HG03571 (cell line): Measurements from ENCODE around the gene MOB3A.
A peak's percentile ranks its signal among the peaks of the same experiment; 100 is the strongest.
"Not testable (repeated sequence)": the region's sequence is repeated elsewhere in the genome, so short reads cannot be mapped to it uniquely, and the experiment has no call there.

Experiments
- ATAC-seq: cut with Tn5 transposase; IDR thresholded peaks from one replicate; pipeline ENCODE4 v1.9.1; 2021; ENCODE audit not compliant: unreplicated experiment

MOB3A gene

GRCh38 chr19:2108251-2109016 lies 12.3 kb upstream of the MOB3A start:
- ATAC-seq, result no peak

DNA sequence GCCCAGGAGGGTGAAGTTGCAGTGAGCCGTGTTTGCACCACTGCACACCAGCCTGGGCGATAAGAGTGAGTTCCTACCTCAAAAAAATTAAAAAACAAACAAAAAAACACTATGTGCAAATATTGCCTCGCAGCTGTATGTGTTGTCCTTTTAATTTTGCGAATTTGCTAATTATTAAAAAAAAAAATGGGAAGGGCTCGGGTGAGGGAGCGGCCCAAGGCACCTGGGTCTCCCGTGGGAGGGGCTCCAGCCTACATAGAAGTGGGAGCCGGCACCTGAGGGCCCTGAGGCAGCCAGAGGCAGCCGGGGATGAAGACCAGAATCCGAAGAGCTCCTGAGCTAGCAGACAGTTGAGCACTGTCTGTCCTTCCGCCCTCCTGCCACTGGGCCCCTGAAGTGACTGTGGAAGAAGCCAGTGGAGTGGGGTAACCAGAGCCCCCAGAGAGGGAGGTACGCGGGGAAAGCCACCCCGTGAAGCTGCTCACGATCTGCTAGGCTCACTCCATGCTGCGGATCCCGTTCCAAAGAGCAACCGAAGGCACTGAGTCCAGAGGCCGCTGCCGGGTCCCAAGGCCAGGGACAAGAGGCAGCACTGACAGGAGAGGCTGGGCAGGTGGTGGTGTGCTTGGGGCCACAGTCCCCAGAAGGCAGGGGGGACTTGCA lies 7.0 kb upstream of the MOB3A start:
- no peak for ATAC-seq

- ATAC-seq, result no peak
These were observed 5.5 kb upstream of the MOB3A start for GRCh38 chr19:2101417-2102335.

- ATAC-seq, result no peak
These were observed 4.6 kb upstream of the MOB3A start for GRCh38 chr19:2100719-2101061.

GRCh38 chr19:2099937-2100718 lies 4.0 kb upstream of the MOB3A start:
- ATAC-seq, result no peak

GRCh38 chr19:2099054-2099501 lies 3.0 kb upstream of the MOB3A start:
- ATAC-seq, result no peak

GRCh38 chr19:2097886-2098327 lies 1.8 kb upstream of the MOB3A start:
- ATAC-seq, result no peak

- ATAC-seq, result no peak
These were observed 1.2 kb upstream of the MOB3A start for GRCh38 chr19:2097203-2097885.

- peak; percentile 54 for ATAC-seq
These were observed 515 bp upstream of the MOB3A start, which contains the start of gene IZUMO4 for GRCh38 chr19:2096480-2097202. Gene IZUMO4 (plus strand): TSS chr19:2096915. CDS start chr19:2096946, 31 bp downstream.

DNA sequence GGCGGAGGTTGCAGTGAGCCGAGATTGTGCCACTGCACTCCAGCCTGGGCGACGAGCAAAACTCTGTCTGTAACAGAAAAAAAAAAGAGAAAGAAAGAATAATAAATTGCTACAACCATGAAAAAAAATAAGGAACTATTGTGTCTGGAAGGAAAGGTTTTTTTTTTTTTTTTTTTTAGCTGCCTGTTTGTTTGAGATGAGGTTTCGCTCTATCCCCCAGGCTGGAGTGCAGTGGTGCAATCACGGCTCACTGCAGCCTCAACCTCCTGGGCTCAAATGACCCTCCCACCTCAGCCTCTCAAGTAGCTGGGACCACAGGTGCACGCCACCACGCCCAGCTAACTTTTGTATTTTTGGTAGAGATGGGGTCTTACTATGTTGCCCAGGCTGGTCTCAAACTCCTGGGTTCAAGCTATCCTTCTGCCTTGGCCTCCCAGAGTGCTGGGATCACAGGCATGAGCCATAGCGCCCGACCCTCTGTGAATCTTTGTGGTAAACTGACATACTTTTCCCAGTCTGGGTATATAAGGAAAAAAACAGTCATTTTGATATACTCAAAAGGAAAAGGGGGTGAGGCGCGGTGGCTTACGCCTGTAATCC lies 4.1 kb downstream of the MOB3A start:
- ATAC-seq, result not testable (repeated sequence)

GRCh38 chr19:2089727-2090053 lies 6.4 kb downstream of the MOB3A start:
- no peak for ATAC-seq

- ATAC-seq, result no peak
These were observed 7.0 kb downstream of the MOB3A start for GRCh38 chr19:2089001-2089711.

- ATAC-seq, result no peak
These were observed 8.5 kb downstream of the MOB3A start for GRCh38 chr19:2087621-2088100.

GRCh38 chr19:2086695-2087620 lies 9.2 kb downstream of the MOB3A start:
- not testable (repeated sequence) for ATAC-seq

DNA sequence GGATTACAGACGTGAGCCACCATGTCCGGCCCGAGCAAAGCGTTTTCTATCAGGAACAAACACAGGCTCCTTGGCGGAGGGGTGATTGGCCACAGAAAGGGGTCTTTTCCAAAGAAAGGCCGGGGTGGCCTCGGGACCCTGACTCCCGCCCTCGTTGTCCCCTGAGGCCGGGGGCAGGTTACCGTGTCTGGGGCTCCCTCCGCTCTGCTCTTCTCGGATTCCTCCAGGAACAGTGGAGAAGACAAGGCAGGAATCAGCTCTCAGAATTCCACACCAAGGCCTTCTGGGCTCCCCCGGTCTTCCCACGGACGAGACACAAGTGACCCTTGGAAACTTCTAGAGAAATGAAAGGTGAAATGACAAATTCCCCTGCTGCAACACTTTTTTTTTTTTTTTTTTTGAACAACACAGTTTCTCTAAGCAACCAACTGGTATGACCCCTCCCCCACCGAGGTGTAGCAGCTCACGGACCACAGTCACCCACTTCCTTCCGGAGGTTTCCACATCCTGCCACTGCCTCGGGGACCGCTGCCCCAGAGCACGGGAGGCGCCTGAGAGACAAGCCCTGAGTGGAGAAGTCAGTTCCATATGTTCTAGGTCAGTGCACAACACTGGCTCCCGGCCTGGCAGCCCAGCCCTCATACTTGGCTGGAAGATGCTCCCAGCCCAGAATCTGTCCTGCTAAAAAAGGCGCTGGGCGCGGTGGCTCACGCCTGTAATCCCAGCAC lies 11.0 kb downstream of the MOB3A start:
- peak; percentile 40 for ATAC-seq

DNA sequence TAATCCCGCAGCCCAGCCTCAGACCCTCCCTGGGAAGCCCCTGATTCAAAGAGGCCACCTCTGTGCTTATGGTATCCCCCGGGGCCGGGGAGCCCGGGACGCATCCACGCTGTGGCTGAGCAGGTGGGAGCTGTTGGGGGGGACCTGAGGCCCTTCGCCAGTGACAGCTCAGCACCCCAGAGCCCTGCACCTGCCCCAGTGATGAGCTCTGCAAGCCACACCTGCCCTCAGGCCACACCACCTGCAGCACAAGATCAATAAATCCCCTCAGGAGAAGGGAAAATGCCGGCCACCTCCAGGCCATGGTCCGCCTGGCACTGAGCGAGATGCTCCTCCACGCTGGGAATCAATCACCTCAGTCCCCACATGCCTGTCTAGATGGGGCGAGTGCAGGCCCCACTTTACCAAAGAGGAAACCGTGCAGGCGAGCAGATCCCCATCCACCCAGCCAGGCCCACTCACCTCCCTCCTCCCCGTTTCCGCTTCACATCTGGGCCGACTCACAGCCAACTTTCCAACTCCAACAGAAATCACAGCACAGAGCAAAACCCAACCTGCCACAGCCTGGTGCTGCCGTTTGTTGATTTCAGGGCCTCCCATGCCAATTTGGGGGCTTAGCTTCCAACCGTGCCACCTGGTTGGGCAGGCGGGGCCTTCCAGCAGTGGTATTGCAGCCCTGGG lies 12.8 kb downstream of the MOB3A start:
- ATAC-seq, result no peak
